DOHH2 (cell line): Measurements from ENCODE around the gene GNPTAB.

Experiments
- H3F3A ChIP-seq: fragments of 200-600 bp; sonication (generic), shearing (Covaris generic); 2 replicates; pipeline ENCODE4 v1.6.0; 2016; ENCODE audit warnings: antibody characterized with exemption, mild to moderate bottlenecking; ENCODE audit not compliant: control insufficient read depth, insufficient read depth
- H3K27ac ChIP-seq: fragments of 200-600 bp; sonication (generic); 2 replicates; pipeline ENCODE4 v1.5.1; 2014; ENCODE audit warnings: low read depth, mild to moderate bottlenecking, low read length, moderate library complexity
- H3K27me3 ChIP-seq: fragments of 200-600 bp; sonication (generic); 2 replicates; pipeline ENCODE4 v1.6.1; 2014; ENCODE audit warnings: mild to moderate bottlenecking, low read length, mixed read lengths; ENCODE audit not compliant: control insufficient read depth
- H3K36me3 ChIP-seq: fragments of 200-600 bp; sonication (generic); 2 replicates; pipeline ENCODE4 v1.6.1; 2014; ENCODE audit warnings: mild to moderate bottlenecking, low read length, moderate library complexity, mixed read lengths; ENCODE audit not compliant: control insufficient read depth
- H3K4me1 ChIP-seq: fragments of 200-600 bp; sonication (generic); 2 replicates; pipeline ENCODE4 v1.6.1; 2014; ENCODE audit warnings: mild to moderate bottlenecking, low read length, mixed read lengths; ENCODE audit not compliant: control insufficient read depth
- H3K4me2 ChIP-seq: fragments of 200-600 bp; sonication (generic); 2 replicates; pipeline ENCODE4 v1.6.0; 2014; ENCODE audit warnings: mild to moderate bottlenecking, low read length, moderate library complexity
- H3K4me3 ChIP-seq: fragments of 200-600 bp; sonication (generic); 2 replicates; pipeline ENCODE4 v1.5.1; 2014; ENCODE audit warnings: mild to moderate bottlenecking, low read length, mixed read lengths
- H3K79me2 ChIP-seq: fragments of 200-600 bp; sonication (generic); 2 replicates; pipeline ENCODE4 v1.6.1; 2014; ENCODE audit warnings: mild to moderate bottlenecking, low read length, mixed read lengths; ENCODE audit not compliant: control insufficient read depth
- H3K9me2 ChIP-seq: fragments of 200-600 bp; sonication (generic); replicated peaks from 2 replicates; pipeline ENCODE4 v1.6.1; 2014; ENCODE audit warnings: mild to moderate bottlenecking, low read length, mixed read lengths; ENCODE audit not compliant: control insufficient read depth
- H3K9me3 ChIP-seq: fragments of 200-600 bp; sonication (generic); 2 replicates; pipeline ENCODE4 v1.6.1; 2014; ENCODE audit warnings: antibody characterized with exemption, low read length, mixed read lengths; ENCODE audit not compliant: control insufficient read depth, insufficient read depth
- H4K20me1 ChIP-seq: fragments of 200-600 bp; sonication (generic); 2 replicates; pipeline ENCODE4 v1.6.0; 2014; ENCODE audit warnings: low read depth, mild to moderate bottlenecking, antibody characterized with exemption, low read length, moderate library complexity; ENCODE audit not compliant: control insufficient read depth, insufficient read depth
- CTCF ChIP-seq: fragments of 200-600 bp; sonication (generic); IDR thresholded peaks from one replicate; pipeline ENCODE4 v1.5.1; 2014; ENCODE audit warnings: antibody characterized with exemption, mild to moderate bottlenecking, low read depth, low read length; ENCODE audit not compliant: poor library complexity, severe bottlenecking
- EZH2phosphoT487 ChIP-seq: fragments of 200-600 bp; sonication (generic); IDR thresholded peaks from 2 replicates; pipeline ENCODE4 v1.6.1; 2017; ENCODE audit warnings: borderline replicate concordance, mild to moderate bottlenecking, antibody characterized with exemption, low read length, moderate library complexity, mixed read lengths

Gene GNPTAB

GRCh38 chr12:101779626-101780025 is 51.1 kb downstream of the GNPTAB start:
- Histone ChIP-seq H3K4me2 (peak overlapping the region; percentile 43), H3K4me1 (peaks cover 45% of the 10 kb centered on the region), H3K9me3 (no peaks in the 10 kb centered on the region), H3K36me3 (peaks cover 6% of the 10 kb centered on the region), H4K20me1 (no peaks in the 10 kb centered on the region), H3K9me2 (no peaks in the 10 kb centered on the region), H3K27me3 (no peaks in the 10 kb centered on the region), H3K27ac (no peak overlapping the region), H3K4me3 (0 out of 2 replicates have a peak overlapping the region, but pooled peaks have one; percentile 6), H3K79me2 (no peaks in the 10 kb centered on the region), H3F3A (no peaks in the 10 kb centered on the region)
- TF ChIP-seq EZH2phosphoT487 (no peak), CTCF (no peak)

GRCh38 chr12:101779200-101779599 is 51.6 kb downstream of the GNPTAB start:
- no peaks in the 10 kb centered on the region for H3F3A ChIP-seq
- H3K4me3 ChIP-seq = no peak overlapping the region
- no peaks in the 10 kb centered on the region for H3K79me2 ChIP-seq
- no peak overlapping the region for H3K4me2 ChIP-seq
- TF ChIP-seq EZH2phosphoT487 = no peak
- TF ChIP-seq CTCF = no peak
- H3K4me1 ChIP-seq = peaks cover 45% of the 10 kb centered on the region
- H3K27ac ChIP-seq = no peak overlapping the region
- H4K20me1 ChIP-seq = no peaks in the 10 kb centered on the region
- peaks cover 6% of the 10 kb centered on the region for H3K36me3 ChIP-seq
- H3K9me3 ChIP-seq = no peaks in the 10 kb centered on the region
- no peaks in the 10 kb centered on the region for H3K27me3 ChIP-seq
- H3K9me2 ChIP-seq = no peaks in the 10 kb centered on the region

GRCh38 chr12:101777978-101778377 is 52.8 kb downstream of the GNPTAB start:
- no peaks in the 10 kb centered on the region for H3K9me2 ChIP-seq
- peaks cover 6% of the 10 kb centered on the region for H3K36me3 ChIP-seq
- no peak overlapping the region for H3K4me2 ChIP-seq
- H3K9me3 ChIP-seq = no peaks in the 10 kb centered on the region
- no peaks in the 10 kb centered on the region for H3F3A ChIP-seq
- no peak overlapping the region for H3K27ac ChIP-seq
- H4K20me1 ChIP-seq = no peaks in the 10 kb centered on the region
- H3K27me3 ChIP-seq = no peaks in the 10 kb centered on the region
- peaks cover 52% of the 10 kb centered on the region for H3K4me1 ChIP-seq
- no peaks in the 10 kb centered on the region for H3K79me2 ChIP-seq
- H3K4me3 ChIP-seq = no peak overlapping the region
- no peak for TF ChIP-seq CTCF
- TF ChIP-seq EZH2phosphoT487 = no peak

GRCh38 chr12:101777485-101777884 is 53.3 kb downstream of the GNPTAB start:
- Histone ChIP-seq H3F3A (peaks cover 3% of the 10 kb centered on the region), H3K9me3 (no peaks in the 10 kb centered on the region), H3K4me3 (no peak overlapping the region), H3K4me1 (peaks cover 56% of the 10 kb centered on the region), H3K27ac (no peak overlapping the region), H3K27me3 (no peaks in the 10 kb centered on the region), H3K9me2 (no peaks in the 10 kb centered on the region), H3K79me2 (no peaks in the 10 kb centered on the region), H4K20me1 (no peaks in the 10 kb centered on the region), H3K4me2 (no peak overlapping the region), H3K36me3 (peaks cover 6% of the 10 kb centered on the region)
- no peak for TF ChIP-seq EZH2phosphoT487
- TF ChIP-seq CTCF = no peak
